HepG2 (cell line): ENCODE results near the gene USP15. TPM values are rescaled to one million over a fixed set of nuclear protein-coding genes. Genes with fewer than 3 reads are reported as not detected.

Experiments used
- ATF7 ChIP-seq, 2 experiments: fragments of 450-650 bp in 1 of 2; sonication (generic) in 1 of 2; formaldehyde crosslinking in 1 of 2; IDR thresholded peaks; 2 replicates each; pipeline versions ENCODE4 v1.4.0 to v1.6.1; 2016 to 2020; ENCODE audit warnings: antibody characterized with exemption in 1 of 2, mild to moderate bottlenecking in 1 of 2, missing genetic modification reagents in 1 of 2
- FOXO1 ChIP-seq: sonication (generic); formaldehyde crosslinking; IDR thresholded peaks from 2 replicates; pipeline ENCODE4 v1.4.0; 2020; ENCODE audit warnings: missing genetic modification reagents
- MLLT10 ChIP-seq: sonication (generic); formaldehyde crosslinking; IDR thresholded peaks from 2 replicates; pipeline ENCODE4 v1.4.0; 2020; ENCODE audit warnings: missing genetic modification reagents
- NFRKB ChIP-seq: fragments of 450-650 bp; IDR thresholded peaks from 2 replicates; pipeline ENCODE4 v1.6.1; 2017
- PHF21A ChIP-seq: sonication (generic); formaldehyde crosslinking; IDR thresholded peaks from 2 replicates; pipeline ENCODE4 v1.5.0; 2020; ENCODE audit warnings: mild to moderate bottlenecking, missing genetic modification reagents
- PTBP1 ChIP-seq: fragments of 200-400 bp; formaldehyde crosslinking; IDR thresholded peaks from 2 replicates; pipeline ENCODE4 v1.6.1; 2018; ENCODE audit warnings: low read length, low read depth; ENCODE audit not compliant: poor library complexity, severe bottlenecking
- SATB2 ChIP-seq: sonication (generic); formaldehyde crosslinking; IDR thresholded peaks from 2 replicates; pipeline ENCODE4 v1.5.0; 2020; ENCODE audit warnings: missing genetic modification reagents
- SNAI1 ChIP-seq: sonication (generic); formaldehyde crosslinking; IDR thresholded peaks from 2 replicates; pipeline ENCODE4 v1.5.0; 2020; ENCODE audit warnings: mild to moderate bottlenecking, missing genetic modification reagents, borderline replicate concordance
- SRSF1 ChIP-seq: fragments of 200-400 bp; formaldehyde crosslinking; optimal IDR thresholded peaks from 2 replicates; pipeline ENCODE3; 2017; ENCODE audit warnings: mild to moderate bottlenecking, low read depth, low read length, moderate library complexity
- ZBTB38 ChIP-seq: sonication (generic); formaldehyde crosslinking; IDR thresholded peaks from 2 replicates; pipeline ENCODE4 v1.5.1; 2020; ENCODE audit warnings: mild to moderate bottlenecking, missing genetic modification reagents
- ZMYM3 ChIP-seq: sonication (generic); formaldehyde crosslinking; IDR thresholded peaks from 2 replicates; pipeline ENCODE4 v1.5.1; 2020; ENCODE audit warnings: mild to moderate bottlenecking, missing genetic modification reagents
- ZNF180 ChIP-seq: sonication (generic); formaldehyde crosslinking; IDR thresholded peaks from 2 replicates; pipeline ENCODE4 v1.4.0; 2020; ENCODE audit warnings: low read depth, missing genetic modification reagents, borderline replicate concordance
- ZNF616 ChIP-seq: sonication (generic); formaldehyde crosslinking; IDR thresholded peaks from 2 replicates; pipeline ENCODE4 v1.5.0; 2020; ENCODE audit warnings: low read depth, mild to moderate bottlenecking, missing genetic modification reagents
- polyA plus RNA-seq, 8 experiments: library from polyadenylated mRNA; depleted of rRNA in 3 of 8; stranded (reverse) in 7 of 8; unstranded in 1 of 8; fragments of >200 nt; fragmentation: Illumina TruSeq in 4 of 8; extraction: Trizol in 4 of 8; gene quantifications; 2 replicates each; pipeline versions ENCODE4 v1.2.1 to v1.2.3, GENCODE V29; 2011 to 2016; ENCODE audit warnings: low read depth in 4 of 8, missing spikeins in 1 of 8, mixed read lengths in 1 of 8; ENCODE audit not compliant: insufficient read depth in 1 of 8
- total RNA-seq, 5 experiments: library from RNA; depleted of rRNA; stranded (reverse); fragments of >200 nt; fragmentation: Illumina TruSeq; extraction: Trizol; gene quantifications; 2 replicates each; pipeline ENCODE4 v1.2.3, GENCODE V29; 2016; ENCODE audit warnings: low read depth in 1 of 5
- TF ChIP-seq, protein P1 (sequence below): sonication (generic); formaldehyde crosslinking; IDR thresholded peaks from 2 replicates; pipeline ENCODE4 v1.5.1; 2020; ENCODE audit warnings: missing genetic modification reagents, mild to moderate bottlenecking, borderline replicate concordance
- TF ChIP-seq, protein P2 (sequence below): IDR thresholded peaks from 2 replicates; pipeline ENCODE4 v1.6.1; 2012; ENCODE audit warnings: low read depth, low read length, improper control_type of control experiment
- TF ChIP-seq, protein P3 (sequence below): sonication (generic); formaldehyde crosslinking; IDR thresholded peaks from 2 replicates; pipeline ENCODE4 v1.5.1; 2020; ENCODE audit warnings: mild to moderate bottlenecking, missing genetic modification reagents
- TF ChIP-seq, protein P4 (sequence below): sonication (generic); formaldehyde crosslinking; IDR thresholded peaks from 2 replicates; pipeline ENCODE4 v1.4.0; 2020; ENCODE audit warnings: missing genetic modification reagents, borderline replicate concordance

Gene USP15
- total and polyA plus RNA-seq, 2 of the 13 experiments (the other 11 are each of a cell fraction or from before 2014, with no cell fraction given): 17.3 to 51.7 TPM

DNA sequence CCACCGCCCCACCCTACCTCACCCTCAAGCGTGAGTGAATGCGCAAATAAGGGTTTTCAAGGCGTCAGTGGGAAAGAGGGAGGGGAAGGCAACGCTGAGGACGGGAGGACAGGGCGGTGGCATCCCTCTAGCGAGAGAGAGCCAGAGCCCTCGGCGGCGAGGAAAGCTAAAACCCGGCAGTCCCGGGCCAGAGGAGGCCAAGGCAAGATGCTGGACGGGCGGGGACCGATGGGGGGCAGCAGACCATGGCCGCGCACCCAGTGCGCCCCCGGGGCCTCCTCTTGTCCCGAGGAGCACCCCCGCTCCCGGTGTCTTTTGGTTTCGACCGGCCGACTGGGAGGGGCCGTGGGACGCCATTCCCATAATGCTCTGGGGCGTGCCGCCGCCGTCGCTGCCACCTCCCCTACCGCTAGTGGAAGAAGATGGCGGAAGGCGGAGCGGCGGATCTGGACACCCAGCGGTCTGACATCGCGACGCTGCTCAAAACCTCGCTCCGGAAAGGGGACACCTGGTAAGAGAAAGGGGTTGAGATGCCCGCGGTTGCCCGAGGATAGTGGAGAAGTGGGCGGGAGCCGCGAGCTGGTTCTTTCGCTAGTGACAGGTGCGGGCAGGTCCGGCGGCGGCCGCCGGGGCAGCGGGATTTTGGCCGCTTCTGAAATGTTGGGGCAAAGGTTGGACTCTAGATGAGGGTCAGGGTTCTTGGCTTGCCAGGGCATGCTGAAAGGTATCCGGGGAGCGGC is at the start of gene USP15 (continued):
- TF ChIP-seq ZMYM3 (no peak; the same call in 1 of the 2 replicates), MLLT10 (CRISPR knock-in tag) (no peak), SATB2 (CRISPR knock-in tag) (no peak), ZBTB38 (CRISPR knock-in tag) (peak; percentile 71; the same call in 1 of the 2 replicates), SRSF1 (peak; percentile 89), ZNF616 (0 out of 2 replicates have a peak, but pooled peaks have one; percentile 58), FOXO1 (CRISPR knock-in tag) (peak; percentile 53; the same call in 1 of the 2 replicates), PTBP1 (peak; percentile 31), SNAI1 (CRISPR knock-in tag) (peak; percentile 84; the same call in 1 of the 2 replicates), PHF21A (CRISPR knock-in tag) (peak; percentile 85), ATF7 (IDR thresholded peaks at IDR 0.05) (peak; percentile 48), ATF7 (CRISPR knock-in tag; IDR thresholded peaks at IDR 0.05) (peak; percentile 69; the same call in 1 of the 2 replicates), ZNF180 (no peak), NFRKB (no peak)
- TF ChIP-seq, protein P1, sequence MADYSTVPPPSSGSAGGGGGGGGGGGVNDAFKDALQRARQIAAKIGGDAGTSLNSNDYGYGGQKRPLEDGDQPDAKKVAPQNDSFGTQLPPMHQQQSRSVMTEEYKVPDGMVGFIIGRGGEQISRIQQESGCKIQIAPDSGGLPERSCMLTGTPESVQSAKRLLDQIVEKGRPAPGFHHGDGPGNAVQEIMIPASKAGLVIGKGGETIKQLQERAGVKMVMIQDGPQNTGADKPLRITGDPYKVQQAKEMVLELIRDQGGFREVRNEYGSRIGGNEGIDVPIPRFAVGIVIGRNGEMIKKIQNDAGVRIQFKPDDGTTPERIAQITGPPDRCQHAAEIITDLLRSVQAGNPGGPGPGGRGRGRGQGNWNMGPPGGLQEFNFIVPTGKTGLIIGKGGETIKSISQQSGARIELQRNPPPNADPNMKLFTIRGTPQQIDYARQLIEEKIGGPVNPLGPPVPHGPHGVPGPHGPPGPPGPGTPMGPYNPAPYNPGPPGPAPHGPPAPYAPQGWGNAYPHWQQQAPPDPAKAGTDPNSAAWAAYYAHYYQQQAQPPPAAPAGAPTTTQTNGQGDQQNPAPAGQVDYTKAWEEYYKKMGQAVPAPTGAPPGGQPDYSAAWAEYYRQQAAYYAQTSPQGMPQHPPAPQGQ (CRISPR knock-in tag): no peak
- TF ChIP-seq, protein P2, sequence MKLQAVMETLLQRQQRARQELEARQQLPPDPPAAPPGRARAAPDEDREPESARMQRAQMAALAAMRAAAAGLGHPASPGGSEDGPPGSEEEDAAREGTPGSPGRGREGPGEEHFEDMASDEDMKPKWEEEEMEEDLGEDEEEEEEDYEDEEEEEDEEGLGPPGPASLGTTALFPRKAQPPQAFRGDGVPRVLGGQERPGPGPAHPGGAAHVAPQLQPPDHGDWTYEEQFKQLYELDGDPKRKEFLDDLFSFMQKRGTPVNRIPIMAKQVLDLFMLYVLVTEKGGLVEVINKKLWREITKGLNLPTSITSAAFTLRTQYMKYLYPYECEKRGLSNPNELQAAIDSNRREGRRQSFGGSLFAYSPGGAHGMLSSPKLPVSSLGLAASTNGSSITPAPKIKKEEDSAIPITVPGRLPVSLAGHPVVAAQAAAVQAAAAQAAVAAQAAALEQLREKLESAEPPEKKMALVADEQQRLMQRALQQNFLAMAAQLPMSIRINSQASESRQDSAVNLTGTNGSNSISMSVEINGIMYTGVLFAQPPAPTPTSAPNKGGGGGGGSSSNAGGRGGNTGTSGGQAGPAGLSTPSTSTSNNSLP: peak; percentile 54; the same call in 1 of the 2 replicates
- TF ChIP-seq, protein P3, sequence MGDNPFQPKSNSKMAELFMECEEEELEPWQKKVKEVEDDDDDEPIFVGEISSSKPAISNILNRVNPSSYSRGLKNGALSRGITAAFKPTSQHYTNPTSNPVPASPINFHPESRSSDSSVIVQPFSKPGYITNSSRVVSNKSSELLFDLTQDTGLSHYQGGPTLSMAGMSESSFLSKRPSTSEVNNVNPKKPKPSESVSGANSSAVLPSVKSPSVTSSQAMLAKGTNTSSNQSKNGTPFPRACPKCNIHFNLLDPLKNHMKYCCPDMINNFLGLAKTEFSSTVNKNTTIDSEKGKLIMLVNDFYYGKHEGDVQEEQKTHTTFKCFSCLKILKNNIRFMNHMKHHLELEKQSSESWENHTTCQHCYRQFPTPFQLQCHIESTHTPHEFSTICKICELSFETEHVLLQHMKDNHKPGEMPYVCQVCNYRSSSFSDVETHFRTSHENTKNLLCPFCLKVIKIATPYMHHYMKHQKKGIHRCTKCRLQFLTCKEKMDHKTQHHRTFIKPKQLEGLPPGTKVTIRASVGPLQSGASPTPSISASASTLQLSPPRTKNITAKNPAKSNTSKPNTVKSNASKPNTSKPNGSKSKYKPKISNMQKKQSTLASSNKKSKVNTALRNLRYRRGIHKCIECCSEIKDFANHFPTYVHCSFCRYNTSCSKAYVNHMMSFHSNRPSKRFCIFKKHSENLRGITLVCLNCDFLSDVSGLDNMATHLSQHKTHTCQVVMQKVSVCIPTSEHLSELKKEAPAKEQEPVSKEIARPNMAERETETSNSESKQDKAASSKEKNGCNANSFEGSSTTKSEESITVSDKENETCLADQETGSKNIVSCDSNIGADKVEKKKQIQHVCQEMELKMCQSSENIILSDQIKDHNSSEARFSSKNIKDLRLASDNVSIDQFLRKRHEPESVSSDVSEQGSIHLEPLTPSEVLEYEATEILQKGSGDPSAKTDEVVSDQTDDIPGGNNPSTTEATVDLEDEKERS (CRISPR knock-in tag): peak; percentile 93
- TF ChIP-seq, protein P4, sequence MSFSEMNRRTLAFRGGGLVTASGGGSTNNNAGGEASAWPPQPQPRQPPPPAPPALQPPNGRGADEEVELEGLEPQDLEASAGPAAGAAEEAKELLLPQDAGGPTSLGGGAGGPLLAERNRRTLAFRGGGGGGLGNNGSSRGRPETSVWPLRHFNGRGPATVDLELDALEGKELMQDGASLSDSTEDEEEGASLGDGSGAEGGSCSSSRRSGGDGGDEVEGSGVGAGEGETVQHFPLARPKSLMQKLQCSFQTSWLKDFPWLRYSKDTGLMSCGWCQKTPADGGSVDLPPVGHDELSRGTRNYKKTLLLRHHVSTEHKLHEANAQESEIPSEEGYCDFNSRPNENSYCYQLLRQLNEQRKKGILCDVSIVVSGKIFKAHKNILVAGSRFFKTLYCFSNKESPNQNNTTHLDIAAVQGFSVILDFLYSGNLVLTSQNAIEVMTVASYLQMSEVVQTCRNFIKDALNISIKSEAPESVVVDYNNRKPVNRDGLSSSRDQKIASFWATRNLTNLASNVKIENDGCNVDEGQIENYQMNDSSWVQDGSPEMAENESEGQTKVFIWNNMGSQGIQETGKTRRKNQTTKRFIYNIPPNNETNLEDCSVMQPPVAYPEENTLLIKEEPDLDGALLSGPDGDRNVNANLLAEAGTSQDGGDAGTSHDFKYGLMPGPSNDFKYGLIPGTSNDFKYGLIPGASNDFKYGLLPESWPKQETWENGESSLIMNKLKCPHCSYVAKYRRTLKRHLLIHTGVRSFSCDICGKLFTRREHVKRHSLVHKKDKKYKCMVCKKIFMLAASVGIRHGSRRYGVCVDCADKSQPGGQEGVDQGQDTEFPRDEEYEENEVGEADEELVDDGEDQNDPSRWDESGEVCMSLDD: peak; percentile 8; the same call in 1 of the 2 replicates
